GM21423 (cell line): ENCODE data around the gene SGTB.
A peak's percentile ranks its signal among the peaks of the same experiment; 100 is the strongest.

Experiments used
- ATAC-seq: cut with Tn5 transposase; IDR thresholded peaks from one replicate; pipeline ENCODE4 v1.9.1; 2021; ENCODE audit warnings: mild to moderate bottlenecking, moderate library complexity; ENCODE audit not compliant: unreplicated experiment

The SGTB gene

GRCh38 chr5:65721720-65722574, at the start of gene SGTB, which contains the start of gene NLN:
Gene SGTB (minus strand): TSS chr5:65722109. CDS start chr5:65720807, 1,302 bp downstream.
Gene NLN (plus strand): TSS chr5:65722205. CDS start chr5:65722374, 169 bp downstream.
- peak; percentile 87 for ATAC-seq

- ATAC-seq, result no peak
These were observed 49.4 kb upstream of the SGTB start for GRCh38 chr5:65771266-65771665.

DNA sequence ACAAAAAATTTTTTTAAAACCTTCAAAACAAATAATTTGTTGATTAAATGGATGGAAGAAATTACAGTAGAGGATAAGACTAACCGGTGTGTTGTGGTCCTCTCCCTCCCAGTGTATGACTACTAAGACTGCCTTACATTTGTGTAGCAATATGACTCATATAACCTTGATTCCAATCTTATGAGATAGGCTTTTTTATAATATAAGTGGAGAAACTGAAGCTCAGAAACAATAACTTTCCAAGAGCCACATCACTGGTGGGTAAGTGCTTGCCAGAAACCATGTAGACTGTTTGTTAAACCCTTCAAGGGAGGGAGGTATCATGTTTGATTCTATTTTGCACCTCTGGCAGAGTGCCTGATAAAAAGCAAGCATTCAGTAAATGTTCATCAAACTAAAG, 47.6 kb upstream of the SGTB start:
- no peak for ATAC-seq

DNA sequence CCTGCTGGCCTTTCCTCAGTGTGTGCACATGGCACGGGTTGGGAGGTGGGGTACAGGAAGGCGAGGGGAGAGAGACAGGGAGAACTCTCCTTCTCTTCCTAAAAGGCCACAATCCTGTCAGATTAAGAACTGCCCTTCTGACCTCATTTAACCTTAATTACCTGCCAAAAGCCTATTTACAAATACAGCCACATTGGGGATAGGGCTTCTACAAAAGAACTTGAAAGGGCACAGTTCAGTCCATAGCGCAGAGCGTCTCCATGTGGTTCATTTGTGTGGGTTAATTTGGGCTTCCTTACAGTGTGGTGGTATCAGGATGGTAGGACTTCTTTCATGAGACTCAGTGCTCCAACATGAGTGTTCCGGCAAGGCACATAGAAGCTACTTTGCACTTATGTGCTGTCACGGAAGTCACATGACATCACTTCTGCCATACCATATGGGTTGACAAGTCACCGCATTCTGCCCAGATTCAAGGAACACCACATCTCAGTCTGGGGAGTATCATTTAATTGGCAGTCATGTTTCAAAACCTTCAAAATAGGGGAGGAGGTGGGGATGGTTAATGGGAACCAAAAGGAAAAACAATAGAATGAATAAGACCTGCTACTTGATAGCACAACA, 46.9 kb upstream of the SGTB start:
- no peak for ATAC-seq

DNA sequence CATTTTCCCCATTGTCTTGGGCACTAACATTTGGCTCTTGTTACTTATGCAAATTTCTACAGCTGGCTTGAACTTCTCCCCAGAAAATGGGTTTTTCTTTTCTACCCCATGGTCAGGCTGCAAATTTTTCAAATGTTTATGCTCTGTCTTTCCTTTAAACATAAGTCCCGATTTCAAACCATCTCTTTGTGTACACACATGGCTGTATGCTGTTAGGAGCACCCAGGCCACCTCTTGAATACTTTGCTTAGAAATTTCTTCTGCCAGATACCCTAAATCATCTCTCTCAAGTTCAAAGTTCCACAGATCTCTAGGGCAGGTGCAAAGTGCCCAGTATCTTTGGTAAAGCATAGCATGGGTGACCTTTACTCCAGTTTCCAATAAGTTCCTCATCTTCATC, 45.7 kb upstream of the SGTB start:
- no peak for ATAC-seq

GRCh38 chr5:65766781-65767180, 44.9 kb upstream of the SGTB start:
- no peak for ATAC-seq

DNA sequence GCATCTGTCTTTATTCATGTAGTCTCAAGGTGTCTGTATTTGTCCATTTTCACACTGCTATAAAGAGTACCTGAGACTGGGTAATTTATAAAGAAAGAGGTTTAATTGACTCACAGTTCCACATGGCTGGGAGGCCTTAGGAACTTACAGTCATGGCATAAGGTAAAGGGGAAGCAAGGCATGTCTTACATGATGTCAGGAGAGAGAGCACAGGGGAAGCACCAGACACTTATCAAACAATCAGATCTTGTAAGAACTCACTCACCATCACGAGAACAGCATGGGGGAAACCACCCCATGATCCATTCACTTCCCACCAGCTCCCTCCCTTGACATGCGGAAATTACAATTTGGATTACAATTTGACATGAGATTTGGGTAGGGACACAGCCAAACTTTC, 44.3 kb upstream of the SGTB start:
- ATAC-seq, result no peak

- no peak for ATAC-seq
These were observed 43.7 kb upstream of the SGTB start for GRCh38 chr5:65765582-65765981.

DNA sequence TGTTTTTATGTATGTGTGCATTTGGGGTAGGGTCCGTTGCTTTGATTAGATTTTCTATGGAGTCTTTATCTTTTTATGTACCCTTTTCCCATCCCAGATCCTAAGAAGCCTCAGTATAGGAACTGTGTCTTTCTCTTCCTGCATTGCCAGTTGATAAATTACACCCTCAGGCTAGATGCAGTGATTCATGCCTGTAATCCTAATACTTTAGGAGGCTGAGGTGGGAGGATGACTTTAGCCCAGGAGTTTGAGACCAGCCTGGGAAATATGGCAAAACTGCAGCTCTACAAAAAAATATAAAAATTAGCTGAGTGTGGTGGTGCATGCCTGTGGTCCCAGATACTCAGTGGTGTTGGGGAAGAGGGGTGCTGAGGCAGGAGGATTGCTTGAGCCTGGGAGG, 40.3 kb upstream of the SGTB start:
- no peak for ATAC-seq

DNA sequence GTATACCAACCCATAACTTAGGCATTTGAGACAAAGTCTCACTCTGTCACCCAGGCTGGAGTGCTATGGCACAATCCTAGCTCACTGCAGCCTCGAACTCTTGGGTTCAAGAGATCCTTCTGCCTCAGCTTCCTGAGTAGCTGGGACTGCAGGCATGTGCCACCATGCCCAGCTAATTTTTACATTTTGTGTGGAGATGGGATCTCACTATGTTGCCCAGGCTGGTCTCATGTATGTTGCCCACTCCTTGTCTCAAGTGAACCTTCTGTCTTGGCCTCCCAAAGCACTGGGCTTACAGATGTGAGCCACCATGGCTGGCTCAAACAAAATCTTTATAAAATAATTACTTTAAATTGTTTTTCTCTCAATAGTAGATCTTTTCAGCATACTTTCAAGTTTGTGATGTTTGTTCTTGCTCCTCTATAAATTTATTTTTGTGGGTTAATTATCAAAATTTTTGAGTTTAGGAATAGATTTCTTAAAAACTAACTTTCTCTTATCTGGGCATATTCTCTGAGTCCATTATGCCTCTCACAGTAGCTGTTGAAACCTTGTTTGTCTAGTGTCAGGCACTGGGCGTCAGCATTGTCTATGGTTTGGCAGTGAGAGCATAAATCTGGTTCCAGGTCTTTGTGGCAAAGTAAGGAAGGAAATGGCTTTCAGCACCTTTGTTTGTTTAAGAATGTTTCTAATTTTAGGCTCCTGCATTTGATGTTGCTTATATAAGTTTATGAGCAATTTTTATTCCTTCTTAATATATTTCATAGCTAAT, 38.8 kb upstream of the SGTB start:
- peak; percentile 78 for ATAC-seq

DNA sequence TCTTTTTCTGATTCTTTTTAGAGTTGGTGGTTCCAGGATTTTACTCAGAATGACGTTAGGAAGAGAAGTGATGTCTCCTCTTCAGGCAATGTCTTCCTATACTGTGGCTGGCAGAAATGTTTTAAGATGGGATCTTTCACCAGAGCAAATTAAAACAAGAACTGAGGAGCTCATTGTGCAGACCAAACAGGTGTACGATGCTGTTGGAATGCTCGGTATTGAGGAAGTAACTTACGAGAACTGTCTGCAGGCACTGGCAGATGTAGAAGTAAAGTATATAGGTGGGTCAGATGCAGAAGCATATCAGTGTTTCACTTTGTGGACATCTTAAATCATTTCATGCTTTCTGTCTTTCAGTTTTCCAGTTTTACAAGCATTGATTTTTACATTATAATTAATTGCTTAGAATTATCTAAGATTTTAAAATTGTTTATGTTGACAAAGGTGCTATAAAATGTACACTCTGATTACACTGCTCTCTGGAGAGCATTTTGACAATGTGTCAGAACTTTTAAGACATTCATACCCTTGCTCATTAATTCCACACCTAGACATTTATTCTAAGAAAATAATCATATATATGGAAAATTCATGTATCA, 36.7 kb upstream of the SGTB start:
- ATAC-seq, result no peak

DNA sequence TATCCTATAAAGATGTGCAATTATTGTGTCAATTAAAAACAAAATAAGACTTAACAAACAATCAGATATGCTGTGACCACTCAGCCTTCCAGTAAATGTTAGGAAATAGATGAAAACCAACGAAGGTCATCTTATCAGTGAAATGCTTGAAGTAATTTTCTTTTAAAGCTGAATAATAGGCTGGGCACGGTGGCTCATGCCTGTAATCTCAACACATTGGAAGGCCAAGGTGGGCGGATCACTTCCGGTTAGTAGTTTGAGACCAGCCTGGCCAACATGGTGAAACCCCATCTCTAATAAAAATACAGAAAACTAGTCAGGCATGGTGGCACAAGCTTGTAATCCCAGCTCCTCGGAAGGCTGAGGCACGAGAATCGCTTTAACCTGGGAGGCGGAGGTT, 31.3 kb upstream of the SGTB start:
- no peak for ATAC-seq

DNA sequence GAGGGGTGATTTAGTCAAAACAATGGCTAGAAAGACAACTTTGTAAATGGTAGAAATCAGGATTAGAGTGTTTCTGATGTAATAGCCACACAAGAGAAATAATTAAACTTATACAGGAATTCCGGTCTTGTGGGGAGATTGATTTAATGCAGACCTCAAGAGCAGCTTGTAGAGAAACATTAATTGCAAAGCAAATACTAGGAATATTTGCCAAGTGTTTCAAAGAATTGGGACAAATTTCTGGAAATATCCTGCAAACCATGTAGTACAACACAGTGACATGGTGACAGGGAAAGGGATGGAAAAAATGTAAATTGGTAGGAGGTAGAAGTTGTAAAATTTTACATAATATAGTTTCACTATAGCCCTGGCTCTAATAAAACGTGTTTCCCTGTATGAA, 29.0 kb upstream of the SGTB start:
- ATAC-seq, result no peak

GRCh38 chr5:65749956-65750355, 28.0 kb upstream of the SGTB start:
- no peak for ATAC-seq

GRCh38 chr5:65749221-65749844, 27.4 kb upstream of the SGTB start:
- no peak for ATAC-seq

GRCh38 chr5:65742565-65743231, 20.8 kb upstream of the SGTB start:
- ATAC-seq, result peak; percentile 81

GRCh38 chr5:65739162-65739561, 17.3 kb upstream of the SGTB start:
- ATAC-seq, result no peak

DNA sequence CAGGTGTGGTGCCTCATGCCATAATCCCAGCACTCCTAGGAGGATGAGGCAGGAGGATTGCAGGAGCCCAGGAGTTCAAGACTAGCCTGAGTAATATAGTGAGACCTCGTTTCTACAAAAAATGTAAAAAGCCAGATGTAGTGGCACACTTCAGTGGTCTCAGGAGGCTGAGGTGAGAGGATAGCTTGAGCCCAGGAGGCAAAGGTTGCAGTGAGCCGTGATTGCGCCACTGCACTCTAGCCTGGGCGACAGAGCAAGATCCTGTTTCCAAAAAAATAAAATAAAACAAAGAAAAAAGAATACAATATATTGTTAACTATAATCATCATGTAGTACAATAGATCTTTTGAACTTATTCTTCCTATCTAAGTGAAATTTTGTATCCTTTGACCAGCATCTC, 16.4 kb upstream of the SGTB start:
- ATAC-seq, result no peak

GRCh38 chr5:65737842-65738241, 15.9 kb upstream of the SGTB start:
- ATAC-seq, result no peak

DNA sequence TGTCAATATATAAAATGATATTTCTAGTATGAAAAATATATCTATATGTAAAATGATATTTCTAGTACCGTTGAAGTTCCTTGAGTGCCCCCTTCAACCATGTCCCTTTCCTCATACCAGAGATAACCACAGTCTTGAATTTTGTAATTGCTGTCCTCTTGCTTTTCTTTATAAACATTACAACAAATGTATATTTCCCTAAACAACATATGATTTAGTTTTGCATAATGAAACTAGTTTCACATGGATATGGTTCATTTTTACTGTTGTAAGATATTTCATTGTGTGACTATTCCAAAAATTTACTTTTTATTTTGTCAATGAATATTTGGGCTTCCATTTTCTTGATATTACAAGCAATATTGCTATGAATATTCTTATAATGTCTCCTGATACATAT, 14.1 kb upstream of the SGTB start:
- no peak for ATAC-seq
